ENCODE measurements around the gene JAK3. TPM values are rescaled to one million over a fixed set of nuclear protein-coding genes. Genes with fewer than 3 reads are reported as not detected.
A peak's percentile ranks its signal among the peaks of the same experiment; 100 is the strongest.

JAK3 gene
- total and polyA plus RNA-seq, 2 of the 13 experiments (the other 11 are each of a cell fraction or from before 2014, with no cell fraction given): 3.4 to 18.6 TPM

- TF ChIP-seq ZNF18 (CRISPR knock-in tag; IDR thresholded peaks at IDR 0.05; ENCODE audit: insufficient replicate concordance): peak; percentile 33
- peak; percentile 50; the same call in 1 of the 2 replicates for TF ChIP-seq KDM5B (CRISPR knock-in tag; IDR thresholded peaks at IDR 0.05; ENCODE audit: borderline replicate concordance)
- TF ChIP-seq BATF2 (CRISPR knock-in tag; IDR thresholded peaks at IDR 0.05): no peak
- TF ChIP-seq ZNF350 (CRISPR knock-in tag; IDR thresholded peaks at IDR 0.05; ENCODE audit: borderline replicate concordance, low read depth): peak; percentile 69; the same call in 1 of the 2 replicates
- 0 out of 2 replicates have a peak, but pooled peaks have one; percentile 53 for TF ChIP-seq ZNF33B (CRISPR knock-in tag; IDR thresholded peaks at IDR 0.05)
- TF ChIP-seq ARID5B (CRISPR knock-in tag; IDR thresholded peaks at IDR 0.05): peak; percentile 54
- TF ChIP-seq, protein P1, sequence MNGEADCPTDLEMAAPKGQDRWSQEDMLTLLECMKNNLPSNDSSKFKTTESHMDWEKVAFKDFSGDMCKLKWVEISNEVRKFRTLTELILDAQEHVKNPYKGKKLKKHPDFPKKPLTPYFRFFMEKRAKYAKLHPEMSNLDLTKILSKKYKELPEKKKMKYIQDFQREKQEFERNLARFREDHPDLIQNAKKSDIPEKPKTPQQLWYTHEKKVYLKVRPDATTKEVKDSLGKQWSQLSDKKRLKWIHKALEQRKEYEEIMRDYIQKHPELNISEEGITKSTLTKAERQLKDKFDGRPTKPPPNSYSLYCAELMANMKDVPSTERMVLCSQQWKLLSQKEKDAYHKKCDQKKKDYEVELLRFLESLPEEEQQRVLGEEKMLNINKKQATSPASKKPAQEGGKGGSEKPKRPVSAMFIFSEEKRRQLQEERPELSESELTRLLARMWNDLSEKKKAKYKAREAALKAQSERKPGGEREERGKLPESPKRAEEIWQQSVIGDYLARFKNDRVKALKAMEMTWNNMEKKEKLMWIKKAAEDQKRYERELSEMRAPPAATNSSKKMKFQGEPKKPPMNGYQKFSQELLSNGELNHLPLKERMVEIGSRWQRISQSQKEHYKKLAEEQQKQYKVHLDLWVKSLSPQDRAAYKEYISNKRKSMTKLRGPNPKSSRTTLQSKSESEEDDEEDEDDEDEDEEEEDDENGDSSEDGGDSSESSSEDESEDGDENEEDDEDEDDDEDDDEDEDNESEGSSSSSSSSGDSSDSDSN (CRISPR knock-in tag; IDR thresholded peaks at IDR 0.05): 0 out of 2 replicates have a peak, but pooled peaks have one; percentile 53
- no peak for TF ChIP-seq ZNF275 (CRISPR knock-in tag; IDR thresholded peaks at IDR 0.05; ENCODE audit: borderline replicate concordance)
- TF ChIP-seq, protein P2, sequence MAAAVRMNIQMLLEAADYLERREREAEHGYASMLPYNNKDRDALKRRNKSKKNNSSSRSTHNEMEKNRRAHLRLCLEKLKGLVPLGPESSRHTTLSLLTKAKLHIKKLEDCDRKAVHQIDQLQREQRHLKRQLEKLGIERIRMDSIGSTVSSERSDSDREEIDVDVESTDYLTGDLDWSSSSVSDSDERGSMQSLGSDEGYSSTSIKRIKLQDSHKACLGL (CRISPR knock-in tag; IDR thresholded peaks at IDR 0.05): peak; percentile 63
- TF ChIP-seq ZMYM2 (CRISPR knock-in tag; IDR thresholded peaks at IDR 0.05): peak; percentile 89; the same call in 1 of the 2 replicates
- TF ChIP-seq, protein P3, sequence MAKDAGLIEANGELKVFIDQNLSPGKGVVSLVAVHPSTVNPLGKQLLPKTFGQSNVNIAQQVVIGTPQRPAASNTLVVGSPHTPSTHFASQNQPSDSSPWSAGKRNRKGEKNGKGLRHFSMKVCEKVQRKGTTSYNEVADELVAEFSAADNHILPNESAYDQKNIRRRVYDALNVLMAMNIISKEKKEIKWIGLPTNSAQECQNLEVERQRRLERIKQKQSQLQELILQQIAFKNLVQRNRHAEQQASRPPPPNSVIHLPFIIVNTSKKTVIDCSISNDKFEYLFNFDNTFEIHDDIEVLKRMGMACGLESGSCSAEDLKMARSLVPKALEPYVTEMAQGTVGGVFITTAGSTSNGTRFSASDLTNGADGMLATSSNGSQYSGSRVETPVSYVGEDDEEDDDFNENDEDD (CRISPR knock-in tag; IDR thresholded peaks at IDR 0.05; ENCODE audit: borderline replicate concordance): 0 out of 2 replicates have a peak, but pooled peaks have one; percentile 54
- TF ChIP-seq ETV5 (CRISPR knock-in tag; IDR thresholded peaks at IDR 0.05; ENCODE audit: borderline replicate concordance): peak; percentile 18; the same call in 1 of the 2 replicates
- TF ChIP-seq HOXA5 (CRISPR knock-in tag; IDR thresholded peaks at IDR 0.05): no peak
- peak; percentile 35; the same call in 1 of the 2 replicates for TF ChIP-seq ZNF124 (CRISPR knock-in tag; IDR thresholded peaks at IDR 0.05)
- peak; percentile 61; the same call in 1 of the 2 replicates for TF ChIP-seq ZNF121 (CRISPR knock-in tag; IDR thresholded peaks at IDR 0.05)
Observed at GRCh38 chr19:17794731-17795494, 52.9 kb downstream of the JAK3 start, which contains the start of gene B3GNT3 (continued).
